ENCODE measurements around the gene RPS2. TPM values are rescaled to one million over a fixed set of nuclear protein-coding genes. Genes with fewer than 3 reads are reported as not detected.

RPS2 gene
- total RNA-seq, 2 donors from 2014 or later: 782 to 1,247 TPM

- Histone ChIP-seq H3K27ac (no peak overlapping the region), H3K9me3 (no peaks in the 10 kb centered on the region), H3K4me3 (no peak overlapping the region), H3K27me3 (no peaks in the 10 kb centered on the region), H3K4me1 (peaks cover 0 to 34% of the 10 kb centered on the region in 2 donors), H3K36me3 (peaks cover 58% of the 10 kb centered on the region)
- no peak for DNase-seq (ENCODE audit: low spot score)
- TF ChIP-seq CTCF (IDR thresholded peaks at IDR 0.05): no peak
Observed at GRCh38 chr16:2001456-2002355, 37.1 kb upstream of the RPS2 start.

DNA sequence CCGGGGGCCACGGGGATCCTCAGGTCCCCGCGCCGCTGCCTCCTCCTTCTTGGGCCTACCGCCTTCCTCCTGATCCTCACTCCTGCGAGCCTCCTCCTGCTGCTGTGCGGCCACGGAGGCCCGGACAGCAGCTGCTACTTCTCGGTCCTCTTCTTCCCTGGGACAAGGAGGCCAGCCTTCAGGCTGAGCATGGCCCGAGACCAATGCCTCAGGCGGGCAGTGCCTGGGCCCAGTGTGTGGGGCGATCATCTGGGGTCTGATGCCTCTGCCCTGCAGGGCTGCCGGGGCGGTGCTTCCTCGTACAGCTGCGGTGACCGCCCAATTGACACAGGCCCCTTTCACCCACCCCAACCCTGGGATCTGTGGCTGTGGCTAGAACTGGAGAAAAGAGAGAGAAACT is 36.4 kb upstream of the RPS2 start:
- Histone ChIP-seq H3K4me1 (peaks cover 0 to 27% of the 10 kb centered on the region in 2 donors), H3K27ac (no peak overlapping the region), H3K27me3 (no peaks in the 10 kb centered on the region), H3K9me3 (no peaks in the 10 kb centered on the region), H3K4me3 (no peak overlapping the region), H3K36me3 (peaks cover 58% of the 10 kb centered on the region)
- TF ChIP-seq CTCF (IDR thresholded peaks at IDR 0.05): no peak
- DNase-seq (ENCODE audit: low spot score): no peak

DNA sequence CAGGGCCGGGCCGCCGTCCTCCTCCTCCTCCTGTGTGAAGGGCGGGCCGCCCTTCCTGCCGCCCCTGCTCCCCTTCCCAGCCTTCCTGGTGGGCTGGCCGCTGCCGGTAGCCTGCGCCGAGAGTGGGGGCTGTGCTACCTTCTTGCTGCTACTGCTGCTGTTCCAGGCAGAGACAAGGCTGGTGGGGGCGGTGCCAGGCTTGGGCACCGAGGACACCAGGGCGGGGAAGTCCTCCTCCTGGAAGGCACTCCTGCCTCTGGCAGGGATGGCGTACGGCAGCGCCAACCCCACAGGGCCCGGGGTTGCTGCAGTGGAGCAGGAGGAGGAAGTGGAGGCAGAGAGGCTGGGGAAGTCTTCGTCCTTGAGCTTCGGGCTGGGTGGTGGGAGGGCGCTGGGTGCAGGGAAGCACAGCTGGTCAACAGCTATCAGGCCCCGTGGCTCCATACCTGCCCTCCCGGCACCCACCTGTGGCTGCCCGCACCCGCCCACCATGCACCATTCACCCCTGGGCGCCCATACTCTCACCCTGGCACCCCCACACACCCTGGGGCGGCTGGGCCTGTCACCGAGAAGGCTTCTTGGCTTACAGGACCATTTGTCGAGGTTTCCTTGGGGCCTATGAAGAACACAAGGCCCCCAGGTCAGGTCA is 35.4 kb upstream of the RPS2 start:
- Histone ChIP-seq H3K4me1 (peaks cover 0 to 17% of the 10 kb centered on the region in 2 donors), H3K4me3 (no peak overlapping the region), H3K9me3 (no peaks in the 10 kb centered on the region), H3K27ac (no peak overlapping the region), H3K27me3 (no peaks in the 10 kb centered on the region), H3K36me3 (peaks cover 58% of the 10 kb centered on the region)
- DNase-seq (ENCODE audit: low spot score): no peak
- TF ChIP-seq CTCF (IDR thresholded peaks at IDR 0.05): no peak

DNA sequence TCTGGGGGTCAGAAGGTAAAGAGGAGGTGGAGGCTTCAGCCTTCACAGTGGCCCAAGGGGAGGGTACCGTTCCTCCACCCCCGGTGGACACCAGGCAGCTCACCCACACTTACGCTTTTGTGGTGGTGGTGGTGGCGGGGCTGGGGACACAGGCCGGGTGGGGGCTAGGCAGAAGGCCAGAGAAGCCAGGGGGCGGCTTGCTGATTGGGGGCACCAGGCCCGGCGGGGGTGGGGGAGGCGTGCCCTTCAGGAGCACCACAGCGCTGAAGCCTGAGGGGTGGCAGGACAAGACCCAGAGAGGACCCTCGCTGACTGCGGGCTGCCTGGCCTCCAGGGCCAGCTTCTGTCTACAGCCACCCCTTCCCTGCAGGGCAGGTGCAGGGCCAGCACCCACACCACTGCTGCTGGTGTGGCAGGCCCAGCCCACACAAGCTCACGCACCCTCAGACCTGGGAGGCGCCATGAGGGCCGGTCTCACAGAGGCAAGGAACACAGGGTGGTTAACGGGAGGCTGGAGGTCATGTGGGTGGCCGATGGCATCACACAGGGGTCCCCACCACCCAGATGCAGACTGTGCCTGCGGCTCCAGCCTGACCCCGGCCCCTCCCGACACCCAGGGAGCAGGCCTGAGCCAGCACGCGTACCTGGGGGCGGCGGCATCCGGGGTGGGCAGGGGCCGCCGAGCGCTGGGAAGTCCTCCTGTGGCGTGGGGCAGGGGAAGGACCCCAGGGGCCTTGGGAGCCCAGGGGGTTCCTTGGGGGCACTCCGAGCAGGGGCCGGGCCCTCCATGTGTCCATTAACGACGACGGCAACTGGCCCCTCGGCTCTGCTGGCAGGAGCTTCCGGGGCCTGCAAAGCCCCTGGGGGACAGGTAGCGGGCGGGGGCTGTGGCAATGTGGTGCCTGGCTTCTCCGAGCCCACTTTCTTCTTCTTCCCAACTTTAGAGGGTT is 34.5 kb upstream of the RPS2 start:
- Histone ChIP-seq H3K9me3 (no peaks in the 10 kb centered on the region), H3K4me1 (peaks cover 0 to 8% of the 10 kb centered on the region in 2 donors), H3K27ac (no peak overlapping the region), H3K27me3 (no peaks in the 10 kb centered on the region), H3K4me3 (no peak overlapping the region), H3K36me3 (peaks cover 58% of the 10 kb centered on the region)
- no peak for TF ChIP-seq CTCF (IDR thresholded peaks at IDR 0.05)
- DNase-seq (ENCODE audit: low spot score): no peak

DNA sequence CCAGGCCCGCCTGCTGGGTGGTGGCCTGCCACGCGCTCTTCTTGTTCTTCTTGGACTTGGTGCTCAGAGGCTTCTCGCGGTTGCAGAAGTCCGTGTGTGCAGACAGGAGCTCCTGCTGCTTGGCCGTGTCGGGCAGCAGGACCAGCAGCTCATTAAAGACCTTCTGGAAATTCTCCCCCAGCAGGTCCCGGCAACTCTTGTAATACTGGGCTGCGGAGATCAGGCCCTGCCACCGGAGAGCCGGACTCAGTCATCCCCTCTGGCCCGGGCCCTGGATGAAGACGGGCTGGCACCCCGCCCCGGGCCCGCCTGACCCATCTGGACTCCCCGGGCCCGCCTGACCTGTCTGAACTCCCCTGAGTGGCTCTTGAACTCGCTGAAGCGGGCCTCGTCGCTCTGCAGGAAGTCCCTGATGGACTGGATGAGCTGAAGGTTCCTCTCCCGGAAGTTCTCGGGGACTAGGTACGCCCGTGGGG is 33.8 kb upstream of the RPS2 start:
- Histone ChIP-seq H3K4me1 (peaks cover 0 to under 1% of the 10 kb centered on the region in 2 donors), H3K4me3 (no peak overlapping the region), H3K27me3 (no peaks in the 10 kb centered on the region), H3K27ac (no peak overlapping the region), H3K36me3 (peaks cover 58% of the 10 kb centered on the region), H3K9me3 (no peaks in the 10 kb centered on the region)
- TF ChIP-seq CTCF (IDR thresholded peaks at IDR 0.05): no peak
- no peak for DNase-seq (ENCODE audit: low spot score)
